Mesenchymal stem cell (in vitro differentiated cells and primary cell): Measurements from ENCODE around the gene PEX11G.

Experiments used
- DNase-seq: peaks from one replicate; pipeline ENCODE4 v3.0.0-alpha.2; 2013
- H2AFZ ChIP-seq: one replicate; pipeline ENCODE4 v1.6.1; 2013; ENCODE audit warnings: low read depth, mild to moderate bottlenecking, control low read depth, inconsistent platforms, low read length, moderate library complexity
- H2AK5ac ChIP-seq: 2 replicates; pipeline ENCODE4 v1.6.1; 2013; ENCODE audit warnings: low read length, moderate library complexity, mild to moderate bottlenecking, inconsistent platforms; ENCODE audit not compliant: severe bottlenecking
- H2BK120ac ChIP-seq: one replicate; pipeline ENCODE4 v1.6.1; 2013; ENCODE audit warnings: low read depth, mild to moderate bottlenecking, inconsistent platforms, low read length, moderate library complexity
- H2BK12ac ChIP-seq, 2 experiments: one replicate each; pipeline ENCODE4 v1.6.1; 2013; ENCODE audit warnings: inconsistent platforms in 2 of 2, low read length in 2 of 2, mild to moderate bottlenecking in 2 of 2, moderate library complexity in 2 of 2, control low read depth in 1 of 2
- H2BK15ac ChIP-seq: one replicate; pipeline ENCODE4 v1.6.1; 2013; ENCODE audit warnings: mild to moderate bottlenecking, low read depth, inconsistent platforms; ENCODE audit not compliant: poor library complexity, severe bottlenecking
- H2BK5ac ChIP-seq: 2 replicates; pipeline ENCODE4 v1.6.1; 2013; ENCODE audit warnings: low read depth, mild to moderate bottlenecking, low read length, control low read depth, inconsistent platforms; ENCODE audit not compliant: poor library complexity, severe bottlenecking
- H3K14ac ChIP-seq, 2 experiments: one replicate each; pipeline ENCODE4 v1.6.1; 2013; ENCODE audit warnings: inconsistent platforms in 2 of 2, low read length in 2 of 2, control low read depth in 1 of 2, mild to moderate bottlenecking in 1 of 2, moderate library complexity in 1 of 2
- H3K18ac ChIP-seq, 2 experiments: one replicate each; pipeline ENCODE4 v1.6.1; 2013; ENCODE audit warnings: inconsistent platforms in 2 of 2, low read length in 2 of 2, control low read depth in 1 of 2, low read depth in 1 of 2, mild to moderate bottlenecking in 1 of 2
- H3K23ac ChIP-seq, 2 experiments: one replicate each; pipeline ENCODE4 v1.6.1; 2013; ENCODE audit warnings: inconsistent platforms in 2 of 2, low read length in 2 of 2, mild to moderate bottlenecking in 2 of 2, moderate library complexity in 2 of 2, control low read depth in 1 of 2
- H3K27ac ChIP-seq: 2 replicates; pipeline ENCODE4 v1.5.1; 2013; ENCODE audit warnings: mild to moderate bottlenecking, moderate library complexity, low read length, control low read depth, inconsistent platforms; ENCODE audit not compliant: poor library complexity, severe bottlenecking
- H3K27me3 ChIP-seq, 2 experiments: 2 replicates each; pipeline versions ENCODE4 v1.6.1 to v1.7.0; 2013; ENCODE audit warnings: low read length in 2 of 2, mild to moderate bottlenecking in 2 of 2, moderate library complexity in 2 of 2, control low read depth in 1 of 2, inconsistent platforms in 1 of 2; ENCODE audit not compliant: control insufficient read depth in 1 of 2, insufficient read depth in 1 of 2
- H3K36me3 ChIP-seq, 2 experiments: 2 replicates each; pipeline versions ENCODE4 v1.6.1 to v1.7.0; 2013; ENCODE audit warnings: low read length in 2 of 2, control low read depth in 1 of 2, inconsistent platforms in 1 of 2, low read depth in 1 of 2, mild to moderate bottlenecking in 1 of 2; ENCODE audit not compliant: insufficient read depth in 2 of 2, control insufficient read depth in 1 of 2
- H3K4ac ChIP-seq, 2 experiments: one replicate each; pipeline ENCODE4 v1.6.1; 2013; ENCODE audit warnings: inconsistent platforms in 2 of 2, low read length in 2 of 2, mild to moderate bottlenecking in 2 of 2, moderate library complexity in 2 of 2, control low read depth in 1 of 2, low read depth in 1 of 2
- H3K4me1 ChIP-seq: 2 replicates; pipeline ENCODE4 v1.6.1; 2013; ENCODE audit warnings: low read depth, low read length, control low read depth; ENCODE audit not compliant: control insufficient read depth, insufficient read depth
- H3K4me2 ChIP-seq: 2 replicates; pipeline ENCODE4 v1.6.1; 2013; ENCODE audit warnings: low read length, mild to moderate bottlenecking, inconsistent platforms; ENCODE audit not compliant: poor library complexity, severe bottlenecking
- H3K4me3 ChIP-seq, 2 experiments: 2 replicates each; pipeline versions ENCODE4 v1.5.1 to v1.7.0; 2013; ENCODE audit warnings: low read length in 2 of 2, mild to moderate bottlenecking in 2 of 2, control low read depth in 1 of 2, low read depth in 1 of 2; ENCODE audit not compliant: insufficient read depth in 1 of 2
- H3K79me1 ChIP-seq: replicated peaks from 2 replicates; pipeline ENCODE4 v1.6.1; 2013; ENCODE audit warnings: mild to moderate bottlenecking, control low read depth, low read length, inconsistent platforms; ENCODE audit not compliant: poor library complexity, severe bottlenecking
- H3K9ac ChIP-seq: 2 replicates; pipeline ENCODE4 v1.7.0; 2013; ENCODE audit warnings: mild to moderate bottlenecking, low read length, moderate library complexity
- H3K9me3 ChIP-seq: 2 replicates; pipeline ENCODE4 v1.7.0; 2013; ENCODE audit warnings: mild to moderate bottlenecking, low read length; ENCODE audit not compliant: control insufficient read depth
- H4K8ac ChIP-seq: one replicate; pipeline ENCODE4 v1.6.1; 2013; ENCODE audit warnings: inconsistent platforms, mild to moderate bottlenecking, low read length, moderate library complexity
- H4K91ac ChIP-seq: one replicate; pipeline ENCODE4 v1.6.1; 2013; ENCODE audit warnings: mild to moderate bottlenecking, low read length, inconsistent platforms
- WGBS: methylation state at CpG from one replicate; pipeline ENCODE4 v1.1.7; 2013; ENCODE audit warnings: mixed read lengths; 5-methylcytosine and 5-hydroxymethylcytosine counted together

Gene PEX11G

DNA sequence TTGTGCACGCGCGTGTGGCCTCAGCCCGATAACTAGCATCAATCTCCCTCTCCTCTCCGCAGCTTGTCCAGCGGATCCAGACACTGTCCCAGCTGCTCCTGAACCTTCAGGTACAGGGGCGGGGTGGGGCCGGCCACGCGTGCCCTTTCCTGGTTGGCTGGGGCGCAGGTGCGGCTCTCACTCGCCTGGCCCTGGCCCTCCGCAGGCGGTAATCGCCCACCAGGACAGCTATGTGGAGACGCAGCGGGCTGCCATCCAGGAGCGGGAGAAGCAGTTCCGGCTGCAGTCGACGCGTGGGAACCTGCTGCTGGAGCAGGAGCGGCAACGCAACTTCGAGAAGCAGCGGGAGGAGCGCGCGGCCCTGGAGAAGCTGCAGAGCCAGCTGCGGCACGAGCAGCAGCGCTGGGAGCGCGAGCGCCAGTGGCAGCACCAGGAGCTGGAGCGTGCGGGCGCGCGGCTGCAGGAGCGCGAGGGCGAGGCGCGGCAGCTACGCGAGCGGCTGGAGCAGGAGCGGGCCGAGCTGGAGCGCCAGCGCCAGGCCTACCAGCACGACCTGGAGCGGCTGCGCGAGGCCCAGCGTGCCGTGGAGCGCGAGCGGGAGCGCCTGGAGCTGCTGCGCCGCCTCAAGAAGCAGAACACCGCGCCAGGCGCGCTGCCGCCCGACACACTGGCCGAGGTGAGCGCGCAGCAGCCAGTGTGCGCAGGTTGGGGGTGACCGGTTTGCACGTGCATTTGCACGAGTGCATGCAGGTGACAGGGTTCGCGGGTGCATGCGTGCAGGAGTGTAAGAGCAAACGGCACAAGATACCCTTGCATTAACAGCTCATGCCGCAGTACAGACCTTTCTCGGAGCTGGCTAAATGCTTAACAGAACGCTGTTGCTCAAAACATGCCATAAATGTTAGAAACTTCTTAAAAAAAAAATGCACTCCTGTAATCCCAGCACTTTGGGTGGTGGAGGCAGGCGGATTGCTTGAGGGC lies 21.5 kb downstream of the PEX11G start:
- Histone ChIP-seq H2BK12ac (no peak overlapping the region), H3K23ac (no peak overlapping the region), H3K36me3 (peaks cover 70 to 92% of the 10 kb centered on the region in 2 experiments), H4K91ac (peak overlapping the region; percentile 41), H2BK5ac (no peak overlapping the region), H3K27ac (no peak overlapping the region), H2AK5ac (no peak overlapping the region), H2BK120ac (no peak overlapping the region), H3K14ac (no peak overlapping the region), H3K9me3 (no peaks in the 10 kb centered on the region), H4K8ac (no peak overlapping the region), H3K9ac (no peak overlapping the region), H3K18ac (no peak overlapping the region), H3K4ac (no peak overlapping the region), H3K79me1 (peaks cover 32% of the 10 kb centered on the region), H3K4me1 (peaks cover 2% of the 10 kb centered on the region), H2AFZ (peak overlapping the region; percentile 36), H3K4me3 (no peak overlapping the region), H2BK15ac (no peak overlapping the region), H3K27me3 (no peaks in the 10 kb centered on the region), H3K4me2 (no peak overlapping the region)
- WGBS = 98% methylated on average over 86 of the region's 86 CpGs
- DNase-seq = no peak

DNA sequence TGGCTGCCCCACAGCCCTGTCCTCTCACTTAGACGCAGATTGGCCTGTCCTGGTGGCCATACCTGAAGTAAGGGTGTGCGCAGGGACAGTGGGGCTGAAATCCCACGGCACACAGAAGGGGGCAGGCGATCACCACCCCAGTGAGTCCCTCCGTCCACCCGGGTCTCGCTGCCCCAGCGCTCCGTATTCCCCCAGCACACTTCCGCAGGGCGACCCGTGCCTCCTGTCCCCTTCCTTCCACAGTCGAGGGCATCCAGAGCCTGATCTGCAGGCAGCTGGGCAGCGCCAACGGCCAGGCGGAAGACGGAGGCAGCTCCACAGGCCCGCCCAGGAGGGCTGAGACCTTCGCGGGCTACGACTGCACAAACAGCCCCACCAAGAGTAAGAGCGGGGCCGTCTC lies 25.3 kb downstream of the PEX11G start:
- Histone ChIP-seq H3K36me3 (peaks cover 62 to 78% of the 10 kb centered on the region in 2 experiments), H4K91ac (no peak overlapping the region), H3K4ac (no peak overlapping the region), H2BK15ac (no peak overlapping the region), H3K14ac (no peak overlapping the region), H2BK120ac (no peak overlapping the region), H3K9ac (no peak overlapping the region), H3K4me1 (peaks cover 17% of the 10 kb centered on the region), H2AK5ac (no peak overlapping the region), H3K9me3 (no peaks in the 10 kb centered on the region), H3K79me1 (peaks cover 32% of the 10 kb centered on the region), H3K4me2 (no peak overlapping the region), H3K27ac (no peak overlapping the region), H2AFZ (no peak overlapping the region), H3K18ac (no peak overlapping the region), H2BK5ac (no peak overlapping the region), H4K8ac (no peak overlapping the region), H2BK12ac (no peak overlapping the region), H3K23ac (no peak overlapping the region), H3K27me3 (no peaks in the 10 kb centered on the region), H3K4me3 (peak overlapping the region in 1 of 2 experiments; percentile 24)
- no peak for DNase-seq
- WGBS = 99% methylated on average over 23 of the region's 23 CpGs

DNA sequence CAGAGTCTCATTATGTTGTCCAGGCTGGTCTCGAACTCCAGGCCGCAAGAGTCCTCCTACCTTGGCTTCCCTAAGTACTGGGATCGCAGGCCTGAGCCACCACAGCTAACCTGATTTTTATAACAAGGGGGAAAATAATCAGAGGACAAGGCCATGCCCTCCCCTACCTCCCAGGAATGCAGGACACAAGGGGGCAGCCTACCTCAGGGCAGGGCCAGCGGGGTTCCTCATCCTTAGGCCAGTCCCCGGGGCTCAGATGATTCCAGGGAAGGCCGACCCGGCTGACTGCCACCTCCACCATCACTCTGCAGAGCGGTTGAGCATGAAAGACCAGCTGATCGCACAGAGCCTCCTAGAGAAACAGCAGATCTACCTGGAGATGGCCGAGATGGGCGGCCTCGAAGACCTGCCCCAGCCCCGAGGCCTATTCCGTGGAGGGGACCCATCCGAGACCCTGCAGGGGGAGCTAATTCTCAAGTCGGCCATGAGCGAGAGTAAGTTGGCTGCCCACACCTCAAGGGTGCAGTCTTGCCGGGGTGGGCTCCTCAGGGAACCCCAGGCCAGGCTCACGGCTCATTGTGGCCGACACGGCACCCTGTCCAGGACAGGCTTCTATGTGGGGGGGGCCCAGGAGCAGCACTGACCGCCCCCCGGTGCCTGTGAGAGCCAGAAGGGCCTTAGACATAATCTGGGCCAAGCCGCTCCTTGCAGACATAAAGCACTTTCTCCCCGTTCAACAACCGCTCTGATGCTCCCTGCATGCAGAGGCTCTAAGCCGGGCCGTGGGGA lies 26.8 kb downstream of the PEX11G start:
- no peak overlapping the region for H3K4ac ChIP-seq
- H3K18ac ChIP-seq = no peak overlapping the region
- no peak overlapping the region for H2BK5ac ChIP-seq
- H2BK12ac ChIP-seq = peak overlapping the region in 1 of 2 experiments; percentile 45
- H2AK5ac ChIP-seq = no peak overlapping the region
- H3K4me2 ChIP-seq = no peak overlapping the region
- H3K4me1 ChIP-seq = peaks cover 18% of the 10 kb centered on the region
- peaks cover 27% of the 10 kb centered on the region for H3K79me1 ChIP-seq
- no peak overlapping the region for H3K4me3 ChIP-seq
- H4K8ac ChIP-seq = no peak overlapping the region
- H2AFZ ChIP-seq = no peak overlapping the region
- H3K36me3 ChIP-seq = peaks cover 63 to 72% of the 10 kb centered on the region in 2 experiments
- WGBS = 95% methylated on average over 28 of the region's 28 CpGs
- no peak overlapping the region for H3K23ac ChIP-seq
- H3K9ac ChIP-seq = no peak overlapping the region
- H2BK120ac ChIP-seq = no peak overlapping the region
- no peaks in the 10 kb centered on the region for H3K27me3 ChIP-seq
- H4K91ac ChIP-seq = peak overlapping the region; percentile 34
- DNase-seq = no peak
- no peak overlapping the region for H3K27ac ChIP-seq
- H2BK15ac ChIP-seq = no peak overlapping the region
- no peak overlapping the region for H3K14ac ChIP-seq
- no peaks in the 10 kb centered on the region for H3K9me3 ChIP-seq

DNA sequence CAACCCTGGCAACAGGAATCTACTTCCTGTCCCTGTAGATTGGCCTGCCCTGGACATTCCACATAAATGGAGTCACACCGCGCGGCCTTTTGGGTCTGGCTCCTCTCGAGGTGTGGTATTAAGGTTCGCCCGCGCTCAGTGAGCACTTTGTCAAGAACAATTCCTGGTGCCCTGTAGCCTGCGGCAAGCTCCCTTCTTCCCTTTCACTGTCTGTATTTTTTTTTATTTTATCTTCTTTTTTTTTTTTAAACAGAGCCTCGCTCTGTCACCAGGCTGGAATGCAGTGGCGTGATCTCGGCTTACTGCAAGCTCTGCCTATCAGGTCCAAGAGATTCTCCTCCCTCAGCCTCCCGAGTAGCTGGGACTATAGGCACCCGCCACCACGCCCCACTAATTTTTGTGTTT lies 28.3 kb downstream of the PEX11G start:
- peak overlapping the region in 1 of 2 experiments; percentile 72 for H3K18ac ChIP-seq
- H3K4me2 ChIP-seq = no peak overlapping the region
- no peak overlapping the region for H2AFZ ChIP-seq
- H3K4me3 ChIP-seq = no peak overlapping the region
- no peak overlapping the region for H3K14ac ChIP-seq
- peak; percentile 79 for DNase-seq
- peaks cover 18% of the 10 kb centered on the region for H3K4me1 ChIP-seq
- peaks cover 32% of the 10 kb centered on the region for H3K79me1 ChIP-seq
- H2BK5ac ChIP-seq = peak overlapping the region; percentile 40
- peak overlapping the region; percentile 64 for H2BK120ac ChIP-seq
- no peak overlapping the region for H3K9ac ChIP-seq
- peak overlapping the region; percentile 95 for H4K8ac ChIP-seq
- H3K27me3 ChIP-seq = no peaks in the 10 kb centered on the region
- H3K23ac ChIP-seq = no peak overlapping the region
- no peak overlapping the region for H3K4ac ChIP-seq
- WGBS = 31% methylated on average over 11 of the region's 14 CpGs
- no peaks in the 10 kb centered on the region for H3K9me3 ChIP-seq
- peak overlapping the region; percentile 87 for H3K27ac ChIP-seq
- H2BK15ac ChIP-seq = no peak overlapping the region
- no peak overlapping the region for H2AK5ac ChIP-seq
- peak overlapping the region; percentile 94 for H4K91ac ChIP-seq
- H3K36me3 ChIP-seq = peaks cover 75 to 80% of the 10 kb centered on the region in 2 experiments
- no peak overlapping the region for H2BK12ac ChIP-seq
